Transverse colon (tissue), 3 donors: ENCODE results near the gene ADAMTS14.

Source experiments
- CTCF ChIP-seq, 5 experiments: fragments of 200-600 bp in 3 of 5; fragments of 450-650 bp in 2 of 5; sonication (generic) in 3 of 5; IDR thresholded peaks; 1 replicate in 2 of 5; 2 replicates in 3 of 5; pipeline ENCODE4 v1.5.1; 2016 to 2017; ENCODE audit warnings: antibody characterized with exemption in 5 of 5, inconsistent platforms in 3 of 5, mild to moderate bottlenecking in 2 of 5, moderate library complexity in 1 of 5
- EP300 ChIP-seq: sonication (generic); formaldehyde crosslinking; IDR thresholded peaks from one replicate; pipeline ENCODE4 v1.6.1; 2017; ENCODE audit warnings: antibody characterized with exemption, low read depth

- TF ChIP-seq EP300: no peak
- TF ChIP-seq CTCF (IDR thresholded peaks at IDR 0.05): no peak
These were observed 84.5 kb downstream of the ADAMTS14 start for GRCh38 chr10:70756700-70757360.
